Stimulated activated effector memory CD8-positive, alpha-beta T cell treated with anti-CD3 and anti-CD28 coated beads, Interleukin-12 subunit alpha, Interleukin-12 subunit beta, amount 100 ng/mL, for 72 hours (primary cell): ENCODE data around the gene ANKS3.

Source experiments
- ATAC-seq: fragments of 150-1000 bp; cut with Tn5 transposase; 2 replicates; pipeline ENCODE4 v1.10.0; 2021
- DNase-seq, 2 donors: peaks; one replicate each; pipeline ENCODE4 v3.0.0; 2021 to 2022; ENCODE audit warnings: low spot score in 2 of 2
- H3K27ac Mint-ChIP-seq: one replicate; pipeline ENCODE4 v1.8.0; 2022; ENCODE audit warnings: mild to moderate bottlenecking, mixed read lengths
- H3K36me3 Mint-ChIP-seq: one replicate; pipeline ENCODE4 v1.8.0; 2022; ENCODE audit warnings: mild to moderate bottlenecking, mixed read lengths
- H3K4me1 Mint-ChIP-seq: one replicate; pipeline ENCODE4 v1.8.0; 2022; ENCODE audit warnings: mixed read lengths
- H3K4me3 Mint-ChIP-seq: one replicate; pipeline ENCODE4 v1.8.0; 2022; ENCODE audit warnings: mild to moderate bottlenecking, mixed read lengths
- H3K9me3 Mint-ChIP-seq: one replicate; pipeline ENCODE4 v1.8.0; 2022; ENCODE audit warnings: mixed read lengths

ANKS3 gene

GRCh38 chr16:4765511-4766474, 31.7 kb upstream of the ANKS3 start:
- DNase-seq (no peak), ATAC-seq (no peak)
- Mint-ChIP-seq H3K4me1 (peaks cover 31% of the 10 kb centered on the region), H3K4me3 (peak overlapping the region; percentile 88), H3K27ac (peak overlapping the region; percentile 85), H3K36me3 (peaks cover 60% of the 10 kb centered on the region), H3K9me3 (no peaks in the 10 kb centered on the region)

DNA sequence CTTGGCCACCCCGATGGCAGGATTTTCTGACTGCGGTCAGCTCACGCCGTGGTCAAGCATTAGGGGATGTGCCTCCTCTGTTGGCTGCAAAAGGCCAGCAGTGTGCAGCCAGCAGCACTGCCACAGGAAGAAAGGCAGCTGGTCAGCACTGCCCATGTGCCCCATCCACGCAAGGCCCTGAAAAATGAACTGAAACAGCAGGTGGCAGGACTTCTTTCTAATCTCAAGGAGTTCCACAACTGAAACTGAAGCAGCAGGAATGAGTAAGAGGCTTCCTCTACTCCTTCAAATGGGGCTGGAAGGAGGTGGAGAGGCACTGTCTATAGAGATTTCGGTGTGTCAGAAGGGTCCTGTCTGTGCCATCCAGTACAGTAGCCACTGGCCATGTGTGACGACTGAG, 29.7 kb upstream of the ANKS3 start:
- Mint-ChIP-seq H3K4me3 (no peak overlapping the region), H3K9me3 (no peaks in the 10 kb centered on the region), H3K27ac (peak overlapping the region; percentile 60), H3K36me3 (peaks cover 80% of the 10 kb centered on the region), H3K4me1 (peaks cover 26% of the 10 kb centered on the region)
- ATAC-seq, result no peak
- no peak for DNase-seq

DNA sequence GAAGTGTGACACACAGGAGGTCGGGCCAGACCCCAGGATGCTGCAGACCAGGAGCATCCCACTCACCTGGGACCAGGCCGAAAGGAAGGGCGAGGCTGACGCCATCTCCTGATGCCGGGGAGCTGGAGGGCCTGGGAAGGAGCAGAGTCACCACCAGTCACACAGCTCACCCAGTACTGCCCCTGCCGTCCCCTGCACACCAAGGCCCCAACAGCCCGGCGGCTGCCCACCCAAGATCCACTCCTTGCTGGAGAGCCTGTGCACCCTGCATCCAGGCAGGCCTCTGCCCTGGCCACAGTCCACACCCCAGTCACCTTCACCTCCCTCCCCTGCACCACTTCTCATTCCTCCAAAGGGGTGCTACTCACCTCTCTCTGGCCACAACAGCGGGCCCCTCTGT, 28.1 kb upstream of the ANKS3 start:
- Mint-ChIP-seq H3K9me3 (no peaks in the 10 kb centered on the region), H3K27ac (peak overlapping the region; percentile 76), H3K36me3 (peaks cover 83% of the 10 kb centered on the region), H3K4me1 (peaks cover 14% of the 10 kb centered on the region), H3K4me3 (no peak overlapping the region)
- no peak for ATAC-seq
- no peak for DNase-seq

- Mint-ChIP-seq H3K36me3 (peaks cover 90% of the 10 kb centered on the region), H3K9me3 (no peaks in the 10 kb centered on the region), H3K4me1 (peaks cover 6% of the 10 kb centered on the region), H3K4me3 (no peak overlapping the region), H3K27ac (peak overlapping the region; percentile 48)
- ATAC-seq (no peak), DNase-seq (no peak)
Measured at GRCh38 chr16:4760221-4760910, 26.3 kb upstream of the ANKS3 start.

DNA sequence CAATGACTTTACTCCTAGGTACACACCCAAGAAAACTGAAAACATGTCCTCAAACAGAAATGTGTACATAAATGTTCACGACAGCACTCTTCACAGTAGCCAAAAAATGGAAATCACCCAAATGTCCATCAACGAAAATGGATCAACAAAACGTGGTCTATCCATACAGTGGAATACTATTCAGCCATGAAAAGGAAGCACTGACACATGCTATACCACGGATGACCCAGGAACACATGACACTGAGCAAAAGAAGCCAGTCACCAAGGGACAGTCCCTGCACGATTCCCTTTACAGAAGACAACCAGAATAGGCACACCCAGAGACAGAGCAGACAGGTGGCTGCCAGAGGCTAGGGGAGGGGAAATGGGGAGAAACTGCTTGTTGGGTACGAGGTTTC, 21.6 kb upstream of the ANKS3 start:
- peaks cover 87% of the 10 kb centered on the region for H3K36me3 Mint-ChIP-seq

DNA sequence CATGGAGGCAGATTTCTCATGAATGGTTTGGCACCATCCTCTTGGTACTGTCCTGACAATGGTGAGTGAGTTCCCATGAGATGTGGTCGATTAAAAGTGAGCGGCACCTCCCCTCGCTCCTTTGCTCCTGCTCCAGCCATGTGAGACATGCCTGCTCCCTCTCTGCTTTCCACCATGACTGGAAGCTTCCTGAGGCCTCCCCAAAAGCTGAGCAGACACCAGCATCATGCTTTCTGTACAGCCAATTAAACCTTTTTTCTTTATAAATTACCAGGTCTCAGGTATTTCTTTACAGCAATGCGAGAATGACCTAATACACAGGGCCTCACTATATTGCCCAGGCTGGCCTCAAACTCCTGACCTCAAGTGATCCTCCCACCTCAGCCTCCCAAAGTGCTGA, 20.8 kb upstream of the ANKS3 start:
- peaks cover 82% of the 10 kb centered on the region for H3K36me3 Mint-ChIP-seq
- DNase-seq (no peak), ATAC-seq (no peak)
- H3K27ac Mint-ChIP-seq, result no peak overlapping the region
- no peaks in the 10 kb centered on the region for H3K9me3 Mint-ChIP-seq
- peaks cover 3% of the 10 kb centered on the region for H3K4me1 Mint-ChIP-seq
- no peak overlapping the region for H3K4me3 Mint-ChIP-seq

More for the DNA sequence above, 21.6 kb upstream of the ANKS3 start:
- peaks cover 6% of the 10 kb centered on the region for H3K4me1 Mint-ChIP-seq
- ATAC-seq, result no peak
- peak overlapping the region; percentile 43 for H3K27ac Mint-ChIP-seq
- no peaks in the 10 kb centered on the region for H3K9me3 Mint-ChIP-seq
- H3K4me3 Mint-ChIP-seq, result no peak overlapping the region
- no peak for DNase-seq

DNA sequence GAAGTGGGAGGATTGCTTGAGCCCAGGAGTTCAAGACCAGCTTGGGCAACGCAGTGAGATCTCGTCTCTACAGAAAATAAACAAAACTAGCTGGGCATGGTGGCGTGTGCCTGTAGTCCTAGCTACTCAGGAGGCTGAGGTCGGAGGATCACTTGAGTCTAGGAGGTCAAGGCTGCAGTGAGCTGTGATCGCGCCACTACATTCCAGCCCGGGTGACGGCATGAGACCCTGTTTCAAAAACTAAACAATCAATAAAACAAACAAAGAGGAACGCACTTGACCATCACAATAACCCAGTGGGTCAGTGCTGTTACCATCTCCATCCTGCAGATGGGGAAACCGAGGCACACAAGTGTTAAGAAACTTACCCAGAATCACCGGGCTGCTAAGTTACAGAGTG, 19.2 kb upstream of the ANKS3 start:
- no peaks in the 10 kb centered on the region for H3K9me3 Mint-ChIP-seq
- peaks cover 4% of the 10 kb centered on the region for H3K4me1 Mint-ChIP-seq
- H3K27ac Mint-ChIP-seq, result no peak overlapping the region
- H3K36me3 Mint-ChIP-seq, result peaks cover 65% of the 10 kb centered on the region
- ATAC-seq (no peak), DNase-seq (no peak)
- H3K4me3 Mint-ChIP-seq, result no peak overlapping the region

DNA sequence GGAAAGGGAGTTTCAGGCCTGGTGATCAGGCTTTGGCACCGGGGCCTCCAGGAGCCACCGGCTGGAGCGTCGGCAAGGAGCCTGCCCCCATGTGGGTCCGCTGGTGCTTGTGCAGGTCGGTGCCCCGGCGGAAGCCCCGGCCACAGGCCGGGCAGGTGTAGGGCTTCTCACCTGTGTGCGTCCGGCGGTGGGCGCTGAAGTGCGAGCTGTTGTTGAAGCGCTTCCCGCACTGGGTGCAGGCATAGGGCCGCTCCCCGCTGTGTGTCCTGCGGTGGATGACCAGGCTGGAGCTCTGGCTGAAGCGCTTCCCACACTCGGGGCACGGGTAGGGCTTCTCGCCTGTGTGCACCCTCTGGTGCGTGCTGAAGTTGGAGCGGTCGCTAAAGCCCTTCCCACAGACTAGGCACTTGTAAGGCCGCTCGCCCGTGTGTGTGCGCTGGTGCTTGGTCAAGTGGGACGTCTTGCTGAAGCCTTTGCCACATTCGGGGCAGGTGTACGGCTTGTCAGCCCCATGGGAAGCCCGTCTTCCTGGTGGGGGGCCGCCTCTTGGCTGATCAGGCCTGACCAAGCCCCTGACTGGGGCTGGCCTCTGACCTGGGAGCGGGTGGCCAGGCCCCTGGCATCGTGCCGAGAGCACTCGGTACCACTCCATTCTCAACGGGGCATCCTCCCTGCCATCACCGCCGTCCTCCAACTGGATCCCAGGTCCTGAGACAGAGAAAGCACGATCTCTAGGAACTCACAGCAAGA, 18.5 kb upstream of the ANKS3 start:
- DNase-seq (no peak), ATAC-seq (no peak)
- H3K4me1 Mint-ChIP-seq, result peaks cover 11% of the 10 kb centered on the region
- no peak overlapping the region for H3K27ac Mint-ChIP-seq
- no peak overlapping the region for H3K4me3 Mint-ChIP-seq
- H3K9me3 Mint-ChIP-seq, result no peaks in the 10 kb centered on the region
- peaks cover 58% of the 10 kb centered on the region for H3K36me3 Mint-ChIP-seq

DNA sequence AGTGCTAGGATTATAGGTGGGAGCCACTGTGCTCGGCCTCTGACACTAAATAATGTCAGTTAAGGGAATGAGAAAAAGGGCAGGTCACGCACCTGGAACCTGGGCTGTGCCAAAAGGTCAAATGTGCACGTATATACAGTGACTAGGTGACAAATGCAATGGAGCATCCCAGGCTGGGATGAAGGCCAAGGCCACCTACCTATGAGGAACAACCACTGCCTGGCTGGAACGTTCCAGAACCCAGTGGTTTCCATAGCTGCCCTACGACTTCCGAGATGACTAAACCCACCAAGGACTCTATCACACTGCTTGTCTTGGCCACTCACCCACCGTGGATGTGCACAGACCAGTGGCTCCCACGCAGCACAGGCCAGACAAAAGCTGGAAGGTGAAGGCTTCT, 16.8 kb upstream of the ANKS3 start:
- Mint-ChIP-seq H3K4me1 (peaks cover 13% of the 10 kb centered on the region), H3K4me3 (no peak overlapping the region), H3K27ac (no peak overlapping the region), H3K36me3 (peaks cover 42% of the 10 kb centered on the region), H3K9me3 (no peaks in the 10 kb centered on the region)
- no peak for ATAC-seq
- DNase-seq, result no peak

- peaks cover 32% of the 10 kb centered on the region for H3K36me3 Mint-ChIP-seq
- no peaks in the 10 kb centered on the region for H3K9me3 Mint-ChIP-seq
- no peak for DNase-seq
- H3K4me3 Mint-ChIP-seq, result no peak overlapping the region
- peaks cover 13% of the 10 kb centered on the region for H3K4me1 Mint-ChIP-seq
- peak overlapping the region; percentile 81 for H3K27ac Mint-ChIP-seq
- ATAC-seq, result no peak
Measured at GRCh38 chr16:4749700-4750257, 15.7 kb upstream of the ANKS3 start.

GRCh38 chr16:4748682-4749411, 14.8 kb upstream of the ANKS3 start:
- Mint-ChIP-seq H3K27ac (peak overlapping the region; percentile 81), H3K4me1 (peaks cover 13% of the 10 kb centered on the region), H3K9me3 (no peaks in the 10 kb centered on the region), H3K36me3 (peaks cover 26% of the 10 kb centered on the region), H3K4me3 (no peak overlapping the region)
- DNase-seq (no peak), ATAC-seq (no peak)

- Mint-ChIP-seq H3K9me3 (no peaks in the 10 kb centered on the region), H3K36me3 (peaks cover 19% of the 10 kb centered on the region), H3K27ac (peak overlapping the region; percentile 81), H3K4me1 (peaks cover 19% of the 10 kb centered on the region), H3K4me3 (no peak overlapping the region)
- ATAC-seq (no peak), DNase-seq (no peak)
Measured at GRCh38 chr16:4747906-4748681, 14.0 kb upstream of the ANKS3 start.

DNA sequence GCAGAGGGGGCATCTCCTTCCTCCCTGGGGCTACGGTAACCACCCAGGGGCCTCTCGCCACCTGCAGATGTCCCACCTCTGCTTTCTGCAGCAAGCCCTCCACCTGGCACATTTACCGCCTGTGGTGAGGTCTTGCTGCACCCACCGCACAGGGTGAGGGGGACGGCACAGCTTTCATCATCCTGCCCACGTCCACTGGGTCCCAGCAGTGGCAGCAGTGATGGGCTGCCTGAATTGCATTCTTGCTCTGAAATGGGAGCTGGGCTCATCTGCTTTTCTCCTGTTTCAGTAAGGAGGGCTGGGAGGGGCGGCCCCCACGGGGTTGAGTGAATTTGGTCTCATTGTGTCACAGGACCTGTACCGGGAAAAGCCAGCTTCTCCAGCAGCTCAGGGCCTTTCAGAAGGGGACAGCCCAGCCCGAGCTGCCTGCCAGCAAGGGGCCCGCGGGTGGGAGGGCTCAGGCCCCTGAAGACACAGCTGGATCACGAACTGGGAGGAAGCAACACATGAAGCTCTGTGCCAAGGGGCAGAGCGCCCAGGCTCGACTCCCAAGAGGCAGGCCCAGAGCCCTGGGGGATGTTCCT, 13.0 kb upstream of the ANKS3 start:
- H3K27ac Mint-ChIP-seq, result peak overlapping the region; percentile 81
- H3K36me3 Mint-ChIP-seq, result peaks cover 17% of the 10 kb centered on the region
- no peak for ATAC-seq
- peaks cover 22% of the 10 kb centered on the region for H3K4me1 Mint-ChIP-seq
- no peak overlapping the region for H3K4me3 Mint-ChIP-seq
- H3K9me3 Mint-ChIP-seq, result no peaks in the 10 kb centered on the region
- DNase-seq, result no peak

- ATAC-seq (no peak), DNase-seq (no peak)
- peaks cover 22% of the 10 kb centered on the region for H3K4me1 Mint-ChIP-seq
- H3K4me3 Mint-ChIP-seq, result no peak overlapping the region
- H3K36me3 Mint-ChIP-seq, result peaks cover 8% of the 10 kb centered on the region
- H3K9me3 Mint-ChIP-seq, result no peaks in the 10 kb centered on the region
- H3K27ac Mint-ChIP-seq, result no peak overlapping the region
Measured at GRCh38 chr16:4746215-4746614, 12.1 kb upstream of the ANKS3 start.
